MV-4-11 (cell line): ENCODE measurements around the gene LRRC74B.
"Not testable (repeated sequence)": the region's sequence is repeated elsewhere in the genome, so short reads cannot be mapped to it uniquely, and the experiment has no call there.

Source experiments
- DNase-seq: peaks from one replicate; lab custom pipeline; 2025; lab: John Stamatoyannopoulos, UW

The LRRC74B gene

GRCh38 chr22:21054714-21055563 lies 9.2 kb downstream of the LRRC74B start:
- DNase-seq = no peak

- no peak for DNase-seq
These were observed 9.8 kb downstream of the LRRC74B start for GRCh38 chr22:21055564-21055834.

- DNase-seq = peak; percentile 39
These were observed 10.2 kb downstream of the LRRC74B start for GRCh38 chr22:21055880-21056319.

- DNase-seq = not testable (repeated sequence)
These were observed 14.6 kb downstream of the LRRC74B start for GRCh38 chr22:21060363-21060762.

- not testable (repeated sequence) for DNase-seq
These were observed 16.0 kb downstream of the LRRC74B start for GRCh38 chr22:21061660-21062321.

GRCh38 chr22:21064425-21064824 lies 18.7 kb downstream of the LRRC74B start:
- not testable (repeated sequence) for DNase-seq

GRCh38 chr22:21064917-21065864 lies 19.4 kb downstream of the LRRC74B start:
- no peak for DNase-seq

GRCh38 chr22:21067075-21067900 lies 21.5 kb downstream of the LRRC74B start:
- DNase-seq = no peak

- DNase-seq = no peak
These were observed 22.3 kb downstream of the LRRC74B start for GRCh38 chr22:21067901-21068680.

- no peak for DNase-seq
These were observed 23.0 kb downstream of the LRRC74B start for GRCh38 chr22:21068681-21069276.

- no peak for DNase-seq
These were observed 23.6 kb downstream of the LRRC74B start for GRCh38 chr22:21069375-21069774.

- no peak for DNase-seq
These were observed 25.2 kb downstream of the LRRC74B start for GRCh38 chr22:21070690-21071615.

GRCh38 chr22:21071796-21072195 lies 26.1 kb downstream of the LRRC74B start:
- DNase-seq = not testable (repeated sequence)

- DNase-seq = no peak
These were observed 27.3 kb downstream of the LRRC74B start for GRCh38 chr22:21073023-21073422.

GRCh38 chr22:21073482-21073881 lies 27.7 kb downstream of the LRRC74B start:
- DNase-seq = no peak

- DNase-seq = peak; percentile 80
These were observed 28.5 kb downstream of the LRRC74B start for GRCh38 chr22:21074102-21074715.

- DNase-seq = no peak
These were observed 29.9 kb downstream of the LRRC74B start for GRCh38 chr22:21075516-21076138.
